GM20000 (cell line): Measurements from ENCODE around the gene GOLGA5.
"Not testable (repeated sequence)": the region's sequence is repeated elsewhere in the genome, so short reads cannot be mapped to it uniquely, and the experiment has no call there.

ENCODE experiments used
- DNase-seq: peaks from one replicate; pipeline ENCODE4 v3.0.0; 2012; ENCODE audit warnings: low spot score
- TF ChIP-seq, protein P1 (sequence below): IDR thresholded peaks from 2 replicates; pipeline ENCODE4 v1.5.1; 2012; ENCODE audit warnings: mild to moderate bottlenecking, control low read depth; ENCODE audit errors: extremely low read depth, missing control alignments

The GOLGA5 gene

DNA sequence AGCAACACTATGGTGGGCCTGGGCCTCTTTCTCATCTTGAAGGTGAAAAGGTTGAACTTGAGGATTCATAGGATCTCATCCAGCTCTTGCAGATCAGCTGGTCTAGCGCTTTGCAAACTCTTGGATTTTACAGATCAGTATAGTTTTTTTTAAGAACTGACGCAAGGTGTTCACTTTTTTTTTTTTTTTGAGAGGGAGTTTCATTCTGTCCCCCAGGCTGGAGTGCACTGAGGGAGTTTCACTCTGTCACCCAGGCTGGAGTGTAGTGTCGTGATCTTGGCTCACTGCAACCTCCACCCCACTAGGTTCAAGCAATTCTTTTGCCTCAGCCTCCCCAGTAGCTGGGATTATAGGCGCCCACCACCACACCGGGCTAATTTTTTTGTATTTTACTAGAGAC lies 25.3 kb upstream of the GOLGA5 start:
- no peak for DNase-seq
- TF ChIP-seq, protein P1, sequence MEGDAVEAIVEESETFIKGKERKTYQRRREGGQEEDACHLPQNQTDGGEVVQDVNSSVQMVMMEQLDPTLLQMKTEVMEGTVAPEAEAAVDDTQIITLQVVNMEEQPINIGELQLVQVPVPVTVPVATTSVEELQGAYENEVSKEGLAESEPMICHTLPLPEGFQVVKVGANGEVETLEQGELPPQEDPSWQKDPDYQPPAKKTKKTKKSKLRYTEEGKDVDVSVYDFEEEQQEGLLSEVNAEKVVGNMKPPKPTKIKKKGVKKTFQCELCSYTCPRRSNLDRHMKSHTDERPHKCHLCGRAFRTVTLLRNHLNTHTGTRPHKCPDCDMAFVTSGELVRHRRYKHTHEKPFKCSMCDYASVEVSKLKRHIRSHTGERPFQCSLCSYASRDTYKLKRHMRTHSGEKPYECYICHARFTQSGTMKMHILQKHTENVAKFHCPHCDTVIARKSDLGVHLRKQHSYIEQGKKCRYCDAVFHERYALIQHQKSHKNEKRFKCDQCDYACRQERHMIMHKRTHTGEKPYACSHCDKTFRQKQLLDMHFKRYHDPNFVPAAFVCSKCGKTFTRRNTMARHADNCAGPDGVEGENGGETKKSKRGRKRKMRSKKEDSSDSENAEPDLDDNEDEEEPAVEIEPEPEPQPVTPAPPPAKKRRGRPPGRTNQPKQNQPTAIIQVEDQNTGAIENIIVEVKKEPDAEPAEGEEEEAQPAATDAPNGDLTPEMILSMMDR: no peak

DNA sequence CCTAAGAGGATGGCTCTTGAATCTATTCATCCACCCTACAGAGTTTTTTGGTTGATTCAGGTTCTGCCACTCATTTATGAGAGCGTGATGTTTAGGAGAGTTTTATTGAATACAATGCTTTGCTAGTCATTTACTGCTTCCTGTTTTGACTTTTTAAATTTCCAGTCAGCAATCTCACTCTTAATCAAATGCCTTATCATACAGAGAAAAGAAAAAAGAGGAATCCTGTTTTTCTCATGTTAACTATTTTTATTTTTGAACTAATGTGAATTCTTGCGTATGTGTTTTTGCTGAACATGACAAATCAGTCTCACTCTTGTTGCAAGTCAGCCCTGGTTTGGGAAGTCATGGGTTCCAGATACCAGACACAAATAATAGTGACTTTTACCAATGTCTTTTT lies 23.6 kb upstream of the GOLGA5 start:
- TF ChIP-seq, protein P1: no peak
- DNase-seq: no peak

DNA sequence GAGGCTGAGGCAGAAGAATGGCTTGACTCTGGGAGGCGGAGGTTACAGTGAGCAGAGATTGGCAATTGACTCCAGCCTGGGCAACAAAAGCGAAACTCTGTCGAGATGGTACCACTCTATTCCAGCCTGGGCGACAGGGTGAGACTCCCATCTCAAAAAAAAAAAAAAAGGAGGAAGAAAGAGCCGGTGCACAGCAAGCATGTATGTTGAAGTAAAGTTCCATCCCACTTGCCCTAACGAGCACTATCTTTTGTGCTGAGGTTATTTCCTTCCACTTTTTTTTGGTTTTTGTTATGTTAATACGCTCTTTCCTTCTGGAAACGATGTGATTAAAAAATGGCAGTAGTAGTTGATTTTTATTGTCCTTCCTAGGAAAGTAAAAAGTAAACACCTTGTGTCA lies 19.5 kb upstream of the GOLGA5 start:
- TF ChIP-seq, protein P1: no peak
- DNase-seq: no peak

DNA sequence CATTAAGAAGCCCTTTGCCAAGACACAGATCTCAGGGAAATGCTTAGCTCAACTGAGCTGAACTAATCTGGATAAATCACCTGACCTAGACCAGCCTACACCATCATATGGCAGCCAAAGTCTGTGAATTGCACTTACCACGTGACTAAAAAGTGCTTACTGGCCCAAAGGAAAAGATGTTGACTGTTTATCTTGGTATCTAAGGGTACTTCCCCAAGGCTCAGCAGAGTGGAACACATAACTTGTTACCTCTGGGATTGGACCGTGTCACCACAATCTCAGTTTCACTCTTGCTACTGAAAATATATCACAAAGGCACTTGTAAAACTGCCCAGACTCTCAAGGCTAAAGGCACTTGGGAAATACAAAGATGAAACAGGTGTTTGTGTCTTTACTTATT lies 18.8 kb upstream of the GOLGA5 start:
- peak; percentile 39 for DNase-seq

DNA sequence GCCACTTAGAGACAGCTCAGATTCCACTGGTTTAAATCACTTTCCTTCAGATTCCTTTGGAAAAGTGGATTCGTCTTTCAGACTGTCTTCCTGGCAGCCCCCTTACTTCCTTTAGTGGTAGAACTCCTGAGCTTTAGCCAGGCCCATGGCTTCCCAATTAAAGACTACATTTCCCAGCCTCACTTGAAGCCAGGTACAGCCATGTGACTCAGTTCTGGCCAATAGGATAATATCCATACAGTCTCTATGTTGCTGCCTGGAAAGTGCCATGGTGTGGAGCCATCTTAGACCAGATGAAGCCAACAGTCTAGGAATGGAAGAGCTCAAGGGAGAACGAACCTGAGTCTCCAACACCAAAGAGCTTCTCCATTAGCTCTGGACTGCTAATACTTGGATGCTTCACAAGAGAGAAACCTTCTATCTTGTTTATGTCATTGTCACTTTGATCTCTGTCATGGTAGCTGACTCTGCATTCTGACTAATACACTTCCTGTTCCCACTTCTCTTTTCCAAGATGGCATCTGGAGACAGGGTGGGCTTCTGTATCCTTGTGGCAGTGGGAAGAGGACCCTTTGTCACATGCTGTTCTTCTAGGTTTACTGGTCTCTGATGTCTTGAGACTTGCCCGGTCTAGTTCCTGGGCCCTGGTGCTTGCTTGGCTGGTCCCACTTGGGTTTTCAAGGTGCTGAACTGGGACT lies 15.1 kb upstream of the GOLGA5 start:
- DNase-seq: not testable (repeated sequence)

DNA sequence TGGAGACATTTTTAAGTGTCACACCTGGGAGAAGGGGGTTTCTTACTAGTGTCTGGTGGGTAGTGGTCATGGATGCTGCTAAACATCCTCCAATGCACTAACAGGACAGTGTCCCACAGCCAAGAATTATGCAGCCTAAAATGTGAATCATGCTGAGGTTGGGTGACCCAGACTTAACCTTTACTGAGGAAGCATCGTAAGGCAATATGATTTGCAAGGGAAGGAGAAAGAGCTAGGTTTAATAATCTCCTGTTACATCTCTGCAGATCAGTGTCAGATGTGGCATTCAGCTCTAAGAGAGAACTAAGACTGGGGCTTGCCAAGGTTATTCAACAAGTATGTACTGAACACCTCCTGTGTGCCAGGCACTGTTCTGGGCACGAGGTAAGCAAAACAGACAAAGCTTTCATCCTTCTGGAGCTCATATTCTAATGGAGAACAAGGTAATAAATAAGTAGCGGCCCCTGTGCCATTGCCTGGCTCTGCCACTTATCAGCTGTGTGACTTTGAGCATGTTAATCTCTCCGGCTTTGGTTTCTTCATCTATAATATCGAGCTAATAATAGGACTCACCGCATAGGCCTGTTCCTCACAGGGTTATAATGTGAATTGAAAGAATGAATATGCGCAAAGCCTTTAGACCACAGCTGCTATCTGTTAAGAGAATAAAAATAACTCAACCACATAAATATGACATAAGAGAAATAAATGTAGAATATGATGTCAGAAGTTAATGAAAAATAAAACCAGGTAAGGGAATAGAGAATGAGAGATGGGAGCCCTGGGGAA lies 13.5 kb upstream of the GOLGA5 start:
- no peak for DNase-seq
- TF ChIP-seq, protein P1: no peak

DNA sequence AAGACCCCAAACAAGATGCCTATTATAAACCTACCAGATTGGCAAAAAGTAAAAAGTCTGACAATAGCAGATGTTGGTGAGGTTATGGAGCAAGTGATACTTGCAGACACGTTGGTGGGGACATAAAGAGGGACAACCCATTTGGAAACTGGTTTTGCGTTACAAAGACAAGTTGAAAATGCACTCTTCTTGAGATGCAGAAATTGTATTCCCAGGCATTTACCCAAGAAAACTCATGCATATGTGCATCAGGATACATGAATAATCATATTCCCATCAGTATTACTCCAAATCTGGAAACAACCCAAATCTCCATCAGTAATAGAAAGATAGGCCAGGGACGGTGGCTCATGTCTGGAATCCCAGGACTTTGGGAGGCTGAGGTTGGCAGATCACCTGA lies 12.8 kb upstream of the GOLGA5 start:
- TF ChIP-seq, protein P1: no peak
- DNase-seq: no peak

DNA sequence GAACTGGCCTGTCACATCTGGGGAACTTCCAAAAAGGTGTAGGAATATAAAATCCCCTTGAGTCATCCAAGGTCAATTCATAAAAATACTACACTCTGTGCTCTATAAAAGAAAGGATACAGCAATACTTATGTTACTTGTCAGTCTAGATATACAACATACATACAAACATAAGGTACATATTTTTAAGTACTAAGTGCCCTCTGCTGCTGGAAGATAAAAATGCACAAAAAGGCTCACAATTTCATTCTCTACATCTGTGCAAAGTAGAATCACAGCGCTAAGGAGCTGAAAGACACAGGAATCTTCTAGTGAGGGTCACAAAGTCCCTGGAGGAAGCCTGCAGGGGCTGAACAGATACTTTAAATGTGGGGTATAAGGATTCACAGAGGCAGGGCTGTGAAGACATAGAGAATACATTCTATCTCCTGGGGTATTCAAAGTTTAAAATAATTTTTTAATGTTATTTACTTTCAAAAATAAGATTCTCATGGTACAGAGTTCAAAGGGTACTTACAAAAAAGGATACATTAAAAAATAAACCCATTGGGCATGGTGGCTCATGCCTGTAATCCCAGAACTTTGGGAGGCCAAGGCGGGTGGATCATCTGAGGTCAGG lies 10.2 kb upstream of the GOLGA5 start:
- peak; percentile 44 for DNase-seq
- TF ChIP-seq, protein P1: peak; percentile 62
